HepG2 (cell line): ENCODE data around the gene TM9SF2. TPM values are rescaled to one million over a fixed set of nuclear protein-coding genes. Genes with fewer than 3 reads are reported as not detected.

ENCODE experiments used
- ATAC-seq: fragments of 200-7000 bp; cut with Tn5 transposase; 3 replicates; pipeline ENCODE4 v1.9.1; 2020; ENCODE audit warnings: mild to moderate bottlenecking, moderate library complexity
- BruUV-seq: library from RNA; stranded (reverse); fragments of 400-500 nt; replicated peaks from 2 replicates; lab custom pipeline; 2021; lab: Mats Ljungman, UMichigan
- CTCF ChIA-PET: fragments of 300-600 bp; formaldehyde crosslinking; extraction: SDS; loops from one replicate; lab custom pipeline; 2021; ENCODE audit warnings: low total read pairs, inconsistent platforms, low intra/inter-chr PET ratio; lab: Yijun Ruan, JAX
- POLR2A ChIA-PET: fragments of 350-600 bp; sonication (Branson Sonifier 250); formaldehyde crosslinking; loops from one replicate; lab custom pipeline; 2020; ENCODE audit warnings: antibody characterized with exemption, inconsistent platforms; lab: Yijun Ruan, JAX
- DNase-seq: peaks from one replicate; pipeline ENCODE4 v3.0.0-alpha.2; 2015; ENCODE audit warnings: low spot score
- FAIRE-seq: peaks from 3 replicates; lab custom pipeline; 2011; peaks lifted over from hg19 to GRCh38; lab: Jason Lieb, UNC
- H2AFZ ChIP-seq: one replicate; pipeline ENCODE4 v1.6.1; 2011; ENCODE audit warnings: low read length, inconsistent platforms
- H3K27ac ChIP-seq: fragments of 300-600 bp; 3 replicates; pipeline ENCODE4 v1.8.0; 2011; ENCODE audit warnings: mixed run types, mild to moderate bottlenecking, mixed read lengths, low read length, inconsistent platforms; ENCODE audit not compliant: insufficient read depth; ENCODE audit errors: extremely low read length
- H3K27me3 ChIP-seq, 2 experiments: fragments of 200-600 bp in 1 of 2; 2 replicates in 1 of 2; 3 replicates in 1 of 2; pipeline versions ENCODE4 v1.6.0 to v1.8.0; 2011; ENCODE audit warnings: low read length in 2 of 2, mild to moderate bottlenecking in 2 of 2, moderate library complexity in 2 of 2, inconsistent platforms in 1 of 2; ENCODE audit not compliant: insufficient read depth in 2 of 2, control insufficient read depth in 1 of 2
- H3K36me3 ChIP-seq, 2 experiments: fragments of 200-600 bp in 1 of 2; replicated peaks in 1 of 2; 2 replicates in 1 of 2; 3 replicates in 1 of 2; pipeline versions ENCODE4 v1.5.1 to v1.8.0; 2011; ENCODE audit warnings: low read length in 2 of 2, inconsistent platforms in 1 of 2; ENCODE audit not compliant: insufficient read depth in 2 of 2, control insufficient read depth in 1 of 2
- H3K4me1 ChIP-seq: 2 replicates; pipeline ENCODE4 v1.5.1; 2012; ENCODE audit warnings: low read length, inconsistent platforms; ENCODE audit not compliant: insufficient read depth
- H3K4me2 ChIP-seq: 2 replicates; pipeline ENCODE4 v1.6.0; 2011; ENCODE audit warnings: low read depth, low read length, inconsistent platforms
- H3K4me3 ChIP-seq, 3 experiments: fragments of 200-600 bp in 1 of 3; sonication (generic), shearing (Covaris generic) in 1 of 3; replicated peaks in 1 of 3; 2 replicates each; pipeline ENCODE4 v1.5.1; 2011 to 2016; ENCODE audit warnings: low read length in 3 of 3, inconsistent platforms in 2 of 3, low read depth in 2 of 3, mild to moderate bottlenecking in 2 of 3, control low read depth in 1 of 3, mixed read lengths in 1 of 3; ENCODE audit not compliant: insufficient read depth in 1 of 3
- H3K79me2 ChIP-seq: one replicate; pipeline ENCODE4 v1.6.1; 2011; ENCODE audit warnings: low read length, inconsistent platforms; ENCODE audit not compliant: insufficient read depth
- H3K9ac ChIP-seq: 2 replicates; pipeline ENCODE4 v1.6.0; 2011; ENCODE audit warnings: mild to moderate bottlenecking, low read depth, low read length, inconsistent platforms; ENCODE audit not compliant: insufficient read depth
- H3K9me3 ChIP-seq: 2 replicates; pipeline ENCODE4 v1.5.1; 2012; ENCODE audit warnings: mild to moderate bottlenecking, low read length
- H4K20me1 ChIP-seq: 2 replicates; pipeline ENCODE4 v1.6.0; 2011; ENCODE audit warnings: inconsistent platforms, mild to moderate bottlenecking, low read length, moderate library complexity; ENCODE audit not compliant: insufficient read depth
- POLR2AphosphoS2 ChIP-seq: IDR thresholded peaks from 2 replicates; pipeline ENCODE4 v1.6.1; 2011; ENCODE audit warnings: low read depth, low read length, improper control_type of control experiment
- PRDM4 ChIP-seq: sonication (generic); formaldehyde crosslinking; IDR thresholded peaks from 2 replicates; pipeline ENCODE4 v1.9.0; 2021; ENCODE audit warnings: missing genetic modification reagents, borderline replicate concordance
- SIN3A ChIP-seq: IDR thresholded peaks from 2 replicates; pipeline ENCODE4 v1.6.1; 2011; ENCODE audit warnings: low read depth, mild to moderate bottlenecking, control low read depth, low read length, borderline replicate concordance
- STAG1 ChIP-seq: sonication (generic); formaldehyde crosslinking; IDR thresholded peaks from 2 replicates; pipeline ENCODE4 v1.4.0; 2020; ENCODE audit warnings: missing genetic modification reagents
- ZFP1 ChIP-seq: IDR thresholded peaks from 2 replicates; pipeline ENCODE4 v1.6.1; 2016
- ZFP41 ChIP-seq: sonication (generic); formaldehyde crosslinking; IDR thresholded peaks from 2 replicates; pipeline ENCODE4 v1.4.0; 2020; ENCODE audit warnings: mild to moderate bottlenecking, missing genetic modification reagents, borderline replicate concordance
- ZNF710 ChIP-seq: sonication (generic); formaldehyde crosslinking; IDR thresholded peaks from 2 replicates; pipeline ENCODE4 v1.5.0; 2020; ENCODE audit warnings: mild to moderate bottlenecking, missing genetic modification reagents, borderline replicate concordance
- WGBS: methylation state at CpG from one replicate; pipeline ENCODE4 v1.1.6; 2017; ENCODE audit warnings: low lambda C conversion rate; 5-methylcytosine and 5-hydroxymethylcytosine counted together
- in situ Hi-C: cut with HindIII; loops from 2 replicates; pipeline ENCODE4 v1.10.0; 2017; ENCODE audit warnings: low pct_unique_long_range_greater_than_20kb; ENCODE audit not compliant: extremely low pct_ligation_motif_present
- intact Hi-C: fragments of 100-400 bp; cut with micrococcal nuclease; formaldehyde crosslinking; loops from one replicate; pipeline ENCODE4 v1.10.0; 2022; ENCODE audit not compliant: unreplicated experiment
- polyA plus RNA-seq, 8 experiments: library from polyadenylated mRNA; depleted of rRNA in 3 of 8; stranded (reverse) in 7 of 8; unstranded in 1 of 8; fragments of >200 nt; fragmentation: Illumina TruSeq in 4 of 8; extraction: Trizol in 4 of 8; gene quantifications; 2 replicates each; pipeline versions ENCODE4 v1.2.1 to v1.2.3, GENCODE V29; 2011 to 2016; ENCODE audit warnings: low read depth in 4 of 8, missing spikeins in 1 of 8, mixed read lengths in 1 of 8; ENCODE audit not compliant: insufficient read depth in 1 of 8
- total RNA-seq, 5 experiments: library from RNA; depleted of rRNA; stranded (reverse); fragments of >200 nt; fragmentation: Illumina TruSeq; extraction: Trizol; gene quantifications; 2 replicates each; pipeline ENCODE4 v1.2.3, GENCODE V29; 2016; ENCODE audit warnings: low read depth in 1 of 5
- TF ChIP-seq, protein P1 (sequence below): sonication (generic); formaldehyde crosslinking; IDR thresholded peaks from 2 replicates; pipeline ENCODE4 v1.8.0; 2022; ENCODE audit warnings: missing genetic modification reagents, mild to moderate bottlenecking, borderline replicate concordance

Gene TM9SF2
- total and polyA plus RNA-seq, 2 of the 13 experiments (the other 11 are each of a cell fraction or from before 2014, with no cell fraction given): 94.1 to 123 TPM

DNA sequence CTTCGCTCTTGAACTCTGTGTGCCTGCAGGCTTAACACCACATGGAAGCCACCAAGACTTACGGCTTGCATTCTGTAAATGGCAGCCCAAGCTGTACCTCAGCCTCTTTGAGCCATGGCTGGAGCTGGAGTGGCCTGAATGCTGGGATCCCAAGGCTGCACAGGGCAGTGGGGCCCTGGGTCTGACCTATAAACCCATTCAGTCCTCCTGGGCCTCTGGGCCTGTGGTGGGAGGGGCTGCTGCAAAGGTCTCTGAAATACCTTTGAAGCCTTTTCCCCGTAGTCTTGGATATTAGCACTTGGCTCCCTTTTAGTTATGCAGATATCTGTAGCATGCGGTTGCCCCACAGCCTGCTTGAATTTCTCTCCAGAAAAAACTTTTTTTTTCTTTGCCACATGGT, 8.2 kb downstream of the TM9SF2 start:
- Histone ChIP-seq H2AFZ (no peak overlapping the region), H4K20me1 (peaks cover 4% of the 10 kb centered on the region), H3K4me1 (peaks cover 27% of the 10 kb centered on the region), H3K4me2 (no peak overlapping the region), H3K9ac (no peak overlapping the region), H3K27me3 (no peaks in the 10 kb centered on the region), H3K9me3 (peaks cover 14% of the 10 kb centered on the region), H3K4me3 (no peak overlapping the region), H3K27ac (no peak overlapping the region), H3K79me2 (peaks cover 99% of the 10 kb centered on the region), H3K36me3 (peaks cover 6 to 21% of the 10 kb centered on the region in 2 experiments; a peak in 4 of 5 replicates)
- intact Hi-C loops (no loop called here), in situ Hi-C loops (no loop called here)
- ChIA-PET POLR2A (no interaction called here), CTCF (no interaction called here)
- TF ChIP-seq ZNF710 (CRISPR knock-in tag): no peak
- no peak for TF ChIP-seq STAG1 (CRISPR knock-in tag)
- TF ChIP-seq, protein P1, sequence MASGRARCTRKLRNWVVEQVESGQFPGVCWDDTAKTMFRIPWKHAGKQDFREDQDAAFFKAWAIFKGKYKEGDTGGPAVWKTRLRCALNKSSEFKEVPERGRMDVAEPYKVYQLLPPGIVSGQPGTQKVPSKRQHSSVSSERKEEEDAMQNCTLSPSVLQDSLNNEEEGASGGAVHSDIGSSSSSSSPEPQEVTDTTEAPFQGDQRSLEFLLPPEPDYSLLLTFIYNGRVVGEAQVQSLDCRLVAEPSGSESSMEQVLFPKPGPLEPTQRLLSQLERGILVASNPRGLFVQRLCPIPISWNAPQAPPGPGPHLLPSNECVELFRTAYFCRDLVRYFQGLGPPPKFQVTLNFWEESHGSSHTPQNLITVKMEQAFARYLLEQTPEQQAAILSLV (CRISPR knock-in tag): no peak
- no peak for TF ChIP-seq ZFP1 (CRISPR knock-in tag)
- no peak for TF ChIP-seq PRDM4
- no peak for TF ChIP-seq SIN3A
- TF ChIP-seq ZFP41 (CRISPR knock-in tag): no peak
- TF ChIP-seq POLR2AphosphoS2: no peak
- ATAC-seq (no peak), DNase-seq (no peak), FAIRE-seq (no peak)
- WGBS: 93% methylated on average over 4 of the region's 4 CpGs
- BruUV-seq: no TSS peak
